ENCODE measurements around the gene GABRR1.

The GABRR1 gene

DNA sequence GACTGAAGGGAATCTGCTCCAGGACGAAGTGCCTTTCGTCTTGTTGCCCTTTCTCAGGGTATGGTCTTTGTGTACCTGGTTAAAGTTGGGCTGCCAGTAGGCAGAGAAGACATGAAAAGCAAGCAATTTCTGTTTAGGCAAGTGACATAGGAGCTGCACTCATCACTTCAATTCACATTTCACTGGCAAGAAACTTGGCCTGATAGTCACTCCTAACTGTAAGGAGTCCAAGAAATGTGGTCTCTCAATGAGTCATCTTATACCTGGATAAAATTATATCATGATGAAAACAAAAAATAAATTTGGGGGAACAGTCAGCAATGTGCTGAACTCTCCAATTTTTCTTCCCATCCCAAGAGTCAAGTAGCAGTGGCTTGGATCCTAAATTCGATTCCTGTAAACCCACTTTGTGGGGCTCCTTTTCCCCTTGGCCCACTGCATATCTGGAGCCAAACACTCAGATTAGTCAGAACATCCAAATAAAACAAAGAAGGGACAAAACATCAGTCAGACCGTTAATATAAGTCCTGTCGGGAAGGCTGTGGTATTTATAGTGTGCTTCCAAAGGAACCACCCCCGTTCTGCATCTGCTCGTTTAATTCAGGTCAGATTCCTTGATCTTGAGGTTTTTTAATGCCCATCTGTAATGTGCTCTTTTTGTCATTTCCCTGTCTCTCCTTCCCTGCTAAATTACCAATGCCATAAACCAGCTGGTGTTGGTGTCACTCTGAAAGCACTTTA, 5.0 kb upstream of the GABRR1 start:
- peaks cover 0 to 6% (median 0%) of the 10 kb centered on the region in 5 donors for H3K4me1 ChIP-seq (ENCODE audit: control insufficient read depth in 5 of 5, insufficient read depth in 5 of 5, low read length in 5 of 5)
- H3K9ac ChIP-seq (ENCODE audit: low read length in 5 of 5): no peak overlapping the region
- no peaks in the 10 kb centered on the region for H3K27me3 ChIP-seq (ENCODE audit: control insufficient read depth in 5 of 5, insufficient read depth in 4 of 5, low read length in 5 of 5)
- no peak overlapping the region for H3K27ac ChIP-seq (ENCODE audit: low read depth, low read length)
- no peak overlapping the region for H3K4me3 ChIP-seq (ENCODE audit: low read depth in 1 of 5, low read length in 5 of 5)
- no peaks in the 10 kb centered on the region for H3K36me3 ChIP-seq (ENCODE audit: control insufficient read depth in 5 of 5, insufficient read depth in 5 of 5, low read length in 5 of 5)
- no peaks in the 10 kb centered on the region for H3K9me3 ChIP-seq (ENCODE audit: control insufficient read depth in 5 of 5, low read length in 5 of 5)

DNA sequence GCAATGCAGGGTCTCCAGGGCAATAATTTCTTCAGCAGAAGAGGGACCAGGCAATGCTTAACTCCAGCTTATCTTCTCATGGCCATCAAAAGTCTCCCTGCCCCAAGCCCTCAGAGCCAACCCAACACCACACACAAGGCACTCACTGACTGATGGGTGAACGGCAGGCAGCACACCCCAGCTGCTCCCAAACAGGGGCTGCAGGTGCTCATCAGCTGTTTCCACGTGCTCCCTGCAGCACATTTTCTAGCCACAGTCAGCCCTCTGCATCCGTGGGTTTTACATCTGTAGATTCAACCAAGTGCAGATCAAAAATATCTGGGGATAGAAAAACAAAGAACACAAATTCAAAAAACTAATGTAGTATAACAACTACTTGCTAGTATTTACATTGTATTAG, 4.0 kb upstream of the GABRR1 start:
- Histone ChIP-seq H3K9ac (ENCODE audit: low read length in 5 of 5) (no peak overlapping the region), H3K27me3 (ENCODE audit: control insufficient read depth in 5 of 5, insufficient read depth in 4 of 5, low read length in 5 of 5) (no peaks in the 10 kb centered on the region), H3K36me3 (ENCODE audit: control insufficient read depth in 5 of 5, insufficient read depth in 5 of 5, low read length in 5 of 5) (no peaks in the 10 kb centered on the region), H3K4me1 (ENCODE audit: control insufficient read depth in 5 of 5, insufficient read depth in 5 of 5, low read length in 5 of 5) (peaks cover 0 to 6% (median 0%) of the 10 kb centered on the region in 5 donors), H3K9me3 (ENCODE audit: control insufficient read depth in 5 of 5, low read length in 5 of 5) (no peaks in the 10 kb centered on the region), H3K27ac (ENCODE audit: low read depth, low read length) (no peak overlapping the region), H3K4me3 (ENCODE audit: low read depth in 1 of 5, low read length in 5 of 5) (no peak overlapping the region)

DNA sequence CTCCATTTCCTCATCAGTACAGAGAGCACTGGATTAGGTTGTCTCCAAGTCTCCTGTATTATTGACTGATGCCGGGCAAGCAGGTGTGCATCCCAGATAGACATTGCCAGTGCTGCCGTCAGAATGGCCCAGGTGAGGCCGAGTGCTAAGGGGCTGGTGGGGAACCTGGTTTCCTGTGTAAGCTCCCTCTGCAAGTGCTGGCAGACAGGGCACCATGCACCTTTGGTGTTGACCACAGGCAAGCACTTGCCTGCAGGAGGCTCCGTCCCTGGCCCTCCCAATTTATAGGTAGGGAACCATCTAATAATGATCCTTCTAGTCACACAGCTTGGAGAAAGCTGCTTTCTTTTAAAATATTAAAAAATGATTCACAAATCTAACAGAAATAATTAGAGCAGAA, 747 bp downstream of the GABRR1 start:
- H3K4me3 ChIP-seq (ENCODE audit: low read depth in 1 of 5, low read length in 5 of 5): no peak overlapping the region
- H3K27ac ChIP-seq (ENCODE audit: low read depth, low read length): no peak overlapping the region
- H3K9ac ChIP-seq (ENCODE audit: low read length in 5 of 5): no peak overlapping the region
- peaks cover 0 to 6% (median 0%) of the 10 kb centered on the region in 5 donors for H3K4me1 ChIP-seq (ENCODE audit: control insufficient read depth in 5 of 5, insufficient read depth in 5 of 5, low read length in 5 of 5)
- H3K36me3 ChIP-seq (ENCODE audit: control insufficient read depth in 5 of 5, insufficient read depth in 5 of 5, low read length in 5 of 5): no peaks in the 10 kb centered on the region
- no peaks in the 10 kb centered on the region for H3K27me3 ChIP-seq (ENCODE audit: control insufficient read depth in 5 of 5, insufficient read depth in 4 of 5, low read length in 5 of 5)
- no peaks in the 10 kb centered on the region for H3K9me3 ChIP-seq (ENCODE audit: control insufficient read depth in 5 of 5, low read length in 5 of 5)

DNA sequence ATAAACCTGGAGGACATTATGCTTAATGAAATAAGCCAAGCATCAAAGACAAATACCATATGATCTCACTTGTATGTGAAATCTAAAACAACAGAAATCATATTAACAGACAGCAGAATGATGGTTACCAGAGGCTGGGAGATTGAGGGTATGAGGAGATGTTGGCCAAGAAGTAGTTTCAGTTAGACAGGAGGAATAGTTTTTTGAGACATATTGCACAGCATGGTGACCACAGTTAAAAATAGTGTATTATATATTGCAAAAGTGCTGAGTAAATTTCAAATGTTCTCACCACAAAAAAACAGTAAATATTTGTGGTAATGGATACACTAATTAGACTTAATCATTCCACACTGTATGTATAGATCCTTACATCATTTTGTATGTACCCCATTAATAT, 1.8 kb downstream of the GABRR1 start:
- Histone ChIP-seq H3K4me1 (ENCODE audit: control insufficient read depth in 5 of 5, insufficient read depth in 5 of 5, low read length in 5 of 5) (peaks cover 0 to 6% (median 0%) of the 10 kb centered on the region in 5 donors), H3K4me3 (ENCODE audit: low read depth in 1 of 5, low read length in 5 of 5) (no peak overlapping the region), H3K9me3 (ENCODE audit: control insufficient read depth in 5 of 5, low read length in 5 of 5) (no peaks in the 10 kb centered on the region), H3K36me3 (ENCODE audit: control insufficient read depth in 5 of 5, insufficient read depth in 5 of 5, low read length in 5 of 5) (no peaks in the 10 kb centered on the region), H3K27ac (ENCODE audit: low read depth, low read length) (no peak overlapping the region), H3K9ac (ENCODE audit: low read length in 5 of 5) (no peak overlapping the region), H3K27me3 (ENCODE audit: control insufficient read depth in 5 of 5, insufficient read depth in 4 of 5, low read length in 5 of 5) (no peaks in the 10 kb centered on the region)

DNA sequence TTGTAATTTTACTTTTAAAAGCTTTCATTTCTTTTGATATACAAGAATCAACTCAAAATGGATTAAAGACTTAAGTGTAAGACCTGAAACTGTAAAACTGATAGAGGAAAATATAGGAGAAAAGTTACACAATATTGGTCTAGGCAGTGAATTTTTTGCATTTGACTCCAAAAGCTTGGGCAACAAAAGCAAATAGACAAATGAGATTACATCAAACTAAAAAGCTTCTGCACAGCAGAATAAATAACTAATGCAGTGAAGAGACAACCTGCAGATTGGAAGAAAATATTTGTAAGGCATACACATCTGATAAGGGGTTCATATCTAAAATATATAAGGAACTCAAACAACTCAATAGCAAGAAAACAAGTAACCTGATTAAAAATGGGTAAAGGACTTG, 3.0 kb downstream of the GABRR1 start:
- peaks cover 0 to 6% (median 0%) of the 10 kb centered on the region in 5 donors for H3K4me1 ChIP-seq (ENCODE audit: control insufficient read depth in 5 of 5, insufficient read depth in 5 of 5, low read length in 5 of 5)
- no peak overlapping the region for H3K27ac ChIP-seq (ENCODE audit: low read depth, low read length)
- no peaks in the 10 kb centered on the region for H3K27me3 ChIP-seq (ENCODE audit: control insufficient read depth in 5 of 5, insufficient read depth in 4 of 5, low read length in 5 of 5)
- H3K9me3 ChIP-seq (ENCODE audit: control insufficient read depth in 5 of 5, low read length in 5 of 5): no peaks in the 10 kb centered on the region
- no peak overlapping the region for H3K4me3 ChIP-seq (ENCODE audit: low read depth in 1 of 5, low read length in 5 of 5)
- H3K9ac ChIP-seq (ENCODE audit: low read length in 5 of 5): no peak overlapping the region
- no peaks in the 10 kb centered on the region for H3K36me3 ChIP-seq (ENCODE audit: control insufficient read depth in 5 of 5, insufficient read depth in 5 of 5, low read length in 5 of 5)

GRCh38 chr6:89212472-89212871, 4.7 kb downstream of the GABRR1 start:
- Histone ChIP-seq H3K4me3 (ENCODE audit: low read depth in 1 of 5, low read length in 5 of 5) (no peak overlapping the region), H3K9ac (ENCODE audit: low read length in 5 of 5) (no peak overlapping the region), H3K36me3 (ENCODE audit: control insufficient read depth in 5 of 5, insufficient read depth in 5 of 5, low read length in 5 of 5) (no peaks in the 10 kb centered on the region), H3K27ac (ENCODE audit: low read depth, low read length) (no peak overlapping the region), H3K27me3 (ENCODE audit: control insufficient read depth in 5 of 5, insufficient read depth in 4 of 5, low read length in 5 of 5) (no peaks in the 10 kb centered on the region), H3K9me3 (ENCODE audit: control insufficient read depth in 5 of 5, low read length in 5 of 5) (no peaks in the 10 kb centered on the region), H3K4me1 (ENCODE audit: control insufficient read depth in 5 of 5, insufficient read depth in 5 of 5, low read length in 5 of 5) (peaks cover 0 to 4% (median 0%) of the 10 kb centered on the region in 5 donors)

DNA sequence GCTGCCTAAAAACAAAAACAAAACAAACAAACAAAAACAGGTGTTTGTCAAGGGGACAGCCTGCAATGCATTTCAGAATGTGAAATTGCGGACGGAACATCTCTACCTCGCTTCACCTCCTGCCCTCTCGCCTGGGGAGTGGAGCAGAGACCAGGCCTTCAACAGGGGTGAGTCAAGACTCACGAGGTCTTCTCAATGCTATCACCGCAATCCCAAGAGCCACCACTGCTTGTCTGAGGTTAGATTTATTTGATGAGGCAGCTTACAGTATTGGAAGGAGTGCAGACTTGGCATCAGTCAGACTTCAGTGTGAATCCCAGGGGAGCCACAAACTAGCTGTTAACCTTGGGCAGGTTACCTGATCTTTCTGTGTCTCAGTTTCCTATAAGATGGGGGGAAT, 7.7 kb downstream of the GABRR1 start:
- Histone ChIP-seq H3K9me3 (ENCODE audit: control insufficient read depth in 5 of 5, low read length in 5 of 5) (no peaks in the 10 kb centered on the region), H3K9ac (ENCODE audit: low read length in 5 of 5) (no peak overlapping the region), H3K36me3 (ENCODE audit: control insufficient read depth in 5 of 5, insufficient read depth in 5 of 5, low read length in 5 of 5) (no peaks in the 10 kb centered on the region), H3K27me3 (ENCODE audit: control insufficient read depth in 5 of 5, insufficient read depth in 4 of 5, low read length in 5 of 5) (no peaks in the 10 kb centered on the region), H3K4me1 (ENCODE audit: control insufficient read depth in 5 of 5, insufficient read depth in 5 of 5, low read length in 5 of 5) (no peaks in the 10 kb centered on the region), H3K4me3 (ENCODE audit: low read depth in 1 of 5, low read length in 5 of 5) (no peak overlapping the region), H3K27ac (ENCODE audit: low read depth, low read length) (no peak overlapping the region)

- Histone ChIP-seq H3K9ac (ENCODE audit: low read length in 5 of 5) (no peak overlapping the region), H3K4me1 (ENCODE audit: control insufficient read depth in 5 of 5, insufficient read depth in 5 of 5, low read length in 5 of 5) (no peaks in the 10 kb centered on the region), H3K27ac (ENCODE audit: low read depth, low read length) (no peak overlapping the region), H3K27me3 (ENCODE audit: control insufficient read depth in 5 of 5, insufficient read depth in 4 of 5, low read length in 5 of 5) (no peaks in the 10 kb centered on the region), H3K9me3 (ENCODE audit: control insufficient read depth in 5 of 5, low read length in 5 of 5) (no peaks in the 10 kb centered on the region), H3K4me3 (ENCODE audit: low read depth in 1 of 5, low read length in 5 of 5) (no peak overlapping the region), H3K36me3 (ENCODE audit: control insufficient read depth in 5 of 5, insufficient read depth in 5 of 5, low read length in 5 of 5) (no peaks in the 10 kb centered on the region)
Observed at GRCh38 chr6:89208551-89208950, 8.6 kb downstream of the GABRR1 start.

GRCh38 chr6:89205819-89206218, 11.3 kb downstream of the GABRR1 start:
- H3K27me3 ChIP-seq (ENCODE audit: control insufficient read depth in 5 of 5, insufficient read depth in 4 of 5, low read length in 5 of 5): no peaks in the 10 kb centered on the region
- no peak overlapping the region for H3K4me3 ChIP-seq (ENCODE audit: low read depth in 1 of 5, low read length in 5 of 5)
- no peak overlapping the region for H3K27ac ChIP-seq (ENCODE audit: low read depth, low read length)
- H3K9ac ChIP-seq (ENCODE audit: low read length in 5 of 5): no peak overlapping the region
- H3K4me1 ChIP-seq (ENCODE audit: control insufficient read depth in 5 of 5, insufficient read depth in 5 of 5, low read length in 5 of 5): no peaks in the 10 kb centered on the region
- H3K9me3 ChIP-seq (ENCODE audit: control insufficient read depth in 5 of 5, low read length in 5 of 5): no peaks in the 10 kb centered on the region
- H3K36me3 ChIP-seq (ENCODE audit: control insufficient read depth in 5 of 5, insufficient read depth in 5 of 5, low read length in 5 of 5): no peaks in the 10 kb centered on the region

DNA sequence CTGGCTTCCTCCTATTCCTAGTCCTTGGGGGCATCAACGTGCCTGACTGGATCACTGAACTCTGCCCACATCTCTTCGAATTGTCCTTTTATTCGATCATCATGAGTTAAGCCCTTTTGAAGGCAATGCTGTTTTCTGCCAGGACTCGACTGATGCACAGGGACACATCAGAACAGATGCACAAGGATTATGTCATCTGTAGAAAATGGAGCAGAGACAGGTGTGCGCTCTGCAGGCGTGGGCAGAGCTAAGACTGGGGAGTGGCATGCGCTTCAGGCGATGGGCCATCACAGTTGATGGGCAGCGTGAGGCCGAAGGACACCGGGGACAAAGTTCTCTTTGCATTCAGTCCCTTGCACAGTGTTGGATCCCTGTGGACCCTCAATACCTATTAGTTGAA, 13.1 kb downstream of the GABRR1 start:
- Histone ChIP-seq H3K27ac (ENCODE audit: low read depth, low read length) (no peak overlapping the region), H3K4me3 (ENCODE audit: low read depth in 1 of 5, low read length in 5 of 5) (no peak overlapping the region), H3K27me3 (ENCODE audit: control insufficient read depth in 5 of 5, insufficient read depth in 4 of 5, low read length in 5 of 5) (no peaks in the 10 kb centered on the region), H3K4me1 (ENCODE audit: control insufficient read depth in 5 of 5, insufficient read depth in 5 of 5, low read length in 5 of 5) (no peaks in the 10 kb centered on the region), H3K9me3 (ENCODE audit: control insufficient read depth in 5 of 5, low read length in 5 of 5) (no peaks in the 10 kb centered on the region), H3K36me3 (ENCODE audit: control insufficient read depth in 5 of 5, insufficient read depth in 5 of 5, low read length in 5 of 5) (no peaks in the 10 kb centered on the region), H3K9ac (ENCODE audit: low read length in 5 of 5) (no peak overlapping the region)

Measured in subcutaneous abdominal adipose tissue (tissue), 5 donors.